ENCODE results near the gene OR10H2. TPM values are rescaled to one million over a fixed set of nuclear protein-coding genes. Genes with fewer than 3 reads are reported as not detected.
"Not testable (repeated sequence)": the region's sequence is repeated elsewhere in the genome, so short reads cannot be mapped to it uniquely, and the experiment has no call there.

OR10H2 gene
- total RNA-seq, 1 experiment from 2014 or later: not detected

- DNase-seq (ENCODE audit: low spot score): peak; percentile 13
Measured at GRCh38 chr19:15769586-15769985, 41.8 kb downstream of the OR10H2 start.

DNA sequence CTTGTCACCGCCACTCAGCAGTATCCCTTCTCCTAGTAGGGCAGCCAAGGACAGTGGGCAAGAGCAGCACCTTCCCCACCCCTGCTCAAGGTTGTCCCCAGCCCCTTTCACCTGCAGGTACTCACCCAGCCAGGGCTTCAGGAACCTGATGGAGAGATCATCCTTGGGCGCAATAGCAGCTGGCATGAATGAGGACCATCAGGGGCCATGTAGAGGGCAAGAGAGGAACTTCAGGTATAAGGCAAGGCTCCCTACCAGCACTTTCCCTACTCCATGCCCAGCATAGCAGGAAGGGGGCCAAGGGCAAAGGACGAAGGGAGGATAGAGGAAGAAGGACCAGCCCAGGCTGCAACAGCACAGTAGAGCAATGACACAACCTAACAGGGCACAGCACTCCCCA is 46.3 kb downstream of the OR10H2 start:
- DNase-seq (ENCODE audit: low spot score): not testable (repeated sequence)

DNA sequence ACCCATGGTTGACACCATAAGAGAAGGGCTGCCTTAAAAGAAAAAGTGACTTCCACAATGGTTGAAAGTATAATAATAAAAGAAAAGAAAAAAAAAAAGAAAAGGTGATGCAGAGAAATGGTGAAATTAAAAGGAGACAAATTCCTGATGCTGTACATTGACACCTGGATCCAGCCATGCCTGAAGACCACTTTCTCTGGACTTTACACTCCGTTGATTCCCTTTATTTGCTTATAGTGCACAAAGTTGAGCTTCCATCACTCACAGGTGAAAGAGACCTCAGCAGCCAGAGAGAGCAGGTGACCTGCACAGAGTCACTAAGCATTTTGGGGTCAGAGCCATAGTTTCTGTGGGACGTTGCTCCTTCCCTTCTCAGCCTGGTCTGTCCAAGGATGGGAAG is 47.4 kb downstream of the OR10H2 start:
- no peak for DNase-seq (ENCODE audit: low spot score)

GRCh38 chr19:15776264-15776663 is 48.4 kb downstream of the OR10H2 start:
- no peak for DNase-seq (ENCODE audit: low spot score)

- no peak for DNase-seq (ENCODE audit: low spot score)
Measured at GRCh38 chr19:15776991-15777970, 49.5 kb downstream of the OR10H2 start.

Other genes starting within 250 kb of the OR10H2 start
- not detected in 2 replicates for gene PGLYRP2, start 248.5 kb upstream of the OR10H2 start, total RNA-seq (2014; rRNA removed; shearing (Covaris generic))
- not detected in 2 replicates for gene CYP4F22, start 219.5 kb upstream of the OR10H2 start, total RNA-seq (2014; rRNA removed; shearing (Covaris generic))
- not detected in 2 replicates for gene CYP4F8, start 112.8 kb upstream of the OR10H2 start, total RNA-seq (2014; rRNA removed; shearing (Covaris generic))
- 1.4 and 3.3 TPM in 2 replicates for gene CYP4F3, start 87.1 kb upstream of the OR10H2 start, total RNA-seq (2014; rRNA removed; shearing (Covaris generic))
- gene CYP4F12, start 54.9 kb upstream of the OR10H2 start, total RNA-seq (2014; rRNA removed; shearing (Covaris generic)): 1.3 and 1.6 TPM in 2 replicates
- not detected in 2 replicates for gene OR10H3, start 10.0 kb downstream of the OR10H2 start, total RNA-seq (2014; rRNA removed; shearing (Covaris generic))
- not detected in 2 replicates for gene OR10H5, start 59.6 kb downstream of the OR10H2 start, total RNA-seq (2014; rRNA removed; shearing (Covaris generic))
- not detected in 2 replicates for gene OR10H1, start 87.6 kb downstream of the OR10H2 start, total RNA-seq (2014; rRNA removed; shearing (Covaris generic))
- gene CYP4F2, start 170.1 kb downstream of the OR10H2 start, total RNA-seq (2014; rRNA removed; shearing (Covaris generic)): 2.2 TPM in 1 of 2 replicates, not detected in the other
- 0.62 and 2.2 TPM in 2 replicates for gene CYP4F11, start 206.5 kb downstream of the OR10H2 start, total RNA-seq (2014; rRNA removed; shearing (Covaris generic))
- gene OR10H4, start 221.0 kb downstream of the OR10H2 start, total RNA-seq (2014; rRNA removed; shearing (Covaris generic)): not detected in 2 replicates

All from A172 (cell line).